IPS DF 4.7 (cell line): ENCODE data around the gene USP24.

Experiments used
- DNase-seq: peaks from one replicate; pipeline ENCODE4 v3.0.0-alpha.2; 2013; ENCODE audit warnings: low spot score; ENCODE audit errors: extremely low read depth

Gene USP24

GRCh38 chr1:55156608-55157007 is 58.6 kb downstream of the USP24 start:
- no peak for DNase-seq

- no peak for DNase-seq
Observed at GRCh38 chr1:55156093-55156492, 59.1 kb downstream of the USP24 start.

GRCh38 chr1:55155522-55155921 is 59.6 kb downstream of the USP24 start:
- DNase-seq, result no peak

- DNase-seq, result no peak
Observed at GRCh38 chr1:55154616-55155015, 60.5 kb downstream of the USP24 start.

- DNase-seq, result no peak
Observed at GRCh38 chr1:55153031-55153430, 62.1 kb downstream of the USP24 start.

- DNase-seq, result no peak
Observed at GRCh38 chr1:55150880-55151588, 64.1 kb downstream of the USP24 start.

GRCh38 chr1:55148676-55149075 is 66.5 kb downstream of the USP24 start:
- DNase-seq, result no peak

- DNase-seq, result no peak
Observed at GRCh38 chr1:55147524-55147923, 67.6 kb downstream of the USP24 start.

GRCh38 chr1:55146781-55147180 is 68.4 kb downstream of the USP24 start:
- DNase-seq, result no peak

GRCh38 chr1:55144886-55145285 is 70.3 kb downstream of the USP24 start:
- DNase-seq, result no peak

GRCh38 chr1:55143684-55144083 is 71.5 kb downstream of the USP24 start:
- no peak for DNase-seq

GRCh38 chr1:55141295-55141893 is 73.8 kb downstream of the USP24 start:
- no peak for DNase-seq

GRCh38 chr1:55140546-55140983 is 74.6 kb downstream of the USP24 start:
- peak; percentile 58 for DNase-seq

- no peak for DNase-seq
Observed at GRCh38 chr1:55140137-55140536, 75.0 kb downstream of the USP24 start.

GRCh38 chr1:55138823-55139222 is 76.3 kb downstream of the USP24 start:
- no peak for DNase-seq

- DNase-seq, result no peak
Observed at GRCh38 chr1:55134152-55134808, 80.9 kb downstream of the USP24 start.

- DNase-seq, result no peak
Observed at GRCh38 chr1:55131801-55132200, 83.4 kb downstream of the USP24 start.

- no peak for DNase-seq
Observed at GRCh38 chr1:55131218-55131617, 83.9 kb downstream of the USP24 start.

- DNase-seq, result no peak
Observed at GRCh38 chr1:55129194-55129728, 85.9 kb downstream of the USP24 start.

- DNase-seq, result no peak
Observed at GRCh38 chr1:55128418-55128995, 86.7 kb downstream of the USP24 start.

- no peak for DNase-seq
Observed at GRCh38 chr1:55127827-55128343, 87.3 kb downstream of the USP24 start.

- DNase-seq, result no peak
Observed at GRCh38 chr1:55124470-55124869, 90.7 kb downstream of the USP24 start.
